ENCODE results near the gene TROAP. TPM values are rescaled to one million over a fixed set of nuclear protein-coding genes. Genes with fewer than 3 reads are reported as not detected.

The TROAP gene
- total and polyA plus RNA-seq, 4 donors, result 0.97 to 17.5 (median 2.0) TPM; not detected in 1

GRCh38 chr12:49365542-49365941 is 42.5 kb downstream of the TROAP start:
- H3K9me3 ChIP-seq (ENCODE audit: control insufficient read depth in 4 of 4, low read length in 3 of 4), result no peaks in the 10 kb centered on the region
- TF ChIP-seq HNF4G (IDR thresholded peaks at IDR 0.05), result no peak
- no peak for TF ChIP-seq ZBTB33 (IDR thresholded peaks at IDR 0.05)
- TF ChIP-seq TAF1 (conservative IDR thresholded peaks at IDR 0.05), result no peak
- TF ChIP-seq JUND (IDR thresholded peaks at IDR 0.05), result no peak
- no peak for TF ChIP-seq FOXA1 (IDR thresholded peaks at IDR 0.05)
- no peak for TF ChIP-seq RAD21 (IDR thresholded peaks at IDR 0.05)
- TF ChIP-seq ATF3 (IDR thresholded peaks at IDR 0.05), result no peak
- TF ChIP-seq MAX (IDR thresholded peaks at IDR 0.05), result no peak
- TF ChIP-seq SP1 (IDR thresholded peaks at IDR 0.05), result no peak
- TF ChIP-seq GABPA (IDR thresholded peaks at IDR 0.05 in 1 of 2, conservative IDR thresholded peaks at IDR 0.05 in 1 of 2), result no peak
- TF ChIP-seq FOXA2 (IDR thresholded peaks at IDR 0.05), result no peak
- TF ChIP-seq RXRA (IDR thresholded peaks at IDR 0.05), result no peak
- no peak for TF ChIP-seq NR2F2 (IDR thresholded peaks at IDR 0.05)
- no peak for TF ChIP-seq REST (IDR thresholded peaks at IDR 0.05)
- no peak for TF ChIP-seq YY1 (IDR thresholded peaks at IDR 0.05)
- no peak for TF ChIP-seq CTCF (IDR thresholded peaks at IDR 0.05; ENCODE audit: low read depth, low read length, missing input control)
- WGBS, result 81% methylated on average over 5 of the region's 5 CpGs
- DNase-seq (ENCODE audit: low spot score), result no peak
- peaks cover 2 to 15% (median 5%) of the 10 kb centered on the region in 4 donors for H3K4me1 ChIP-seq (ENCODE audit: control insufficient read depth in 4 of 4, insufficient read depth in 4 of 4, low read length in 3 of 4)
- no peaks in the 10 kb centered on the region for H3K36me3 ChIP-seq (ENCODE audit: control insufficient read depth in 4 of 4, insufficient read depth in 3 of 4, low read depth in 1 of 4, low read length in 3 of 4)
- H3K9ac ChIP-seq (ENCODE audit: low read depth in 1 of 2, low read length in 2 of 2), result no peak overlapping the region
- H3K27me3 ChIP-seq (ENCODE audit: control insufficient read depth in 4 of 4, insufficient read depth in 4 of 4, low read length in 3 of 4), result no peaks in the 10 kb centered on the region
- no peak overlapping the region for H3K27ac ChIP-seq (ENCODE audit: low read depth in 1 of 2, low read length in 2 of 2)
- no peak overlapping the region for H3K4me3 ChIP-seq (ENCODE audit: low read depth in 1 of 3, low read length in 3 of 3)

GRCh38 chr12:49366096-49366651 is 43.1 kb downstream of the TROAP start:
- peak overlapping the region; percentile 89 to 93 for H3K27ac ChIP-seq (ENCODE audit: low read depth in 1 of 2, low read length in 2 of 2)
- H3K4me1 ChIP-seq (ENCODE audit: control insufficient read depth in 4 of 4, insufficient read depth in 4 of 4, low read length in 3 of 4), result peaks cover 2 to 15% (median 5%) of the 10 kb centered on the region in 4 donors
- no peaks in the 10 kb centered on the region for H3K9me3 ChIP-seq (ENCODE audit: control insufficient read depth in 4 of 4, low read length in 3 of 4)
- 14% methylated on average over 38 of the region's 38 CpGs for WGBS
- H3K4me3 ChIP-seq (ENCODE audit: low read depth in 1 of 3, low read length in 3 of 3), result peak overlapping the region; percentile 69 to 93 (median 85)
- no peaks in the 10 kb centered on the region for H3K27me3 ChIP-seq (ENCODE audit: control insufficient read depth in 4 of 4, insufficient read depth in 4 of 4, low read length in 3 of 4)
- H3K36me3 ChIP-seq (ENCODE audit: control insufficient read depth in 4 of 4, insufficient read depth in 3 of 4, low read depth in 1 of 4, low read length in 3 of 4), result no peaks in the 10 kb centered on the region
- H3K9ac ChIP-seq (ENCODE audit: low read depth in 1 of 2, low read length in 2 of 2), result peak overlapping the region; percentile 86 to 89
- no peak for DNase-seq (ENCODE audit: low spot score)
- no peak for TF ChIP-seq JUND (IDR thresholded peaks at IDR 0.05)
- no peak for TF ChIP-seq ZBTB33 (IDR thresholded peaks at IDR 0.05)
- no peak for TF ChIP-seq CTCF (IDR thresholded peaks at IDR 0.05; ENCODE audit: low read depth, low read length, missing input control)
- TF ChIP-seq TAF1 (conservative IDR thresholded peaks at IDR 0.05), result no peak
- no peak for TF ChIP-seq SP1 (IDR thresholded peaks at IDR 0.05)
- no peak for TF ChIP-seq RXRA (IDR thresholded peaks at IDR 0.05)
- TF ChIP-seq FOXA1 (IDR thresholded peaks at IDR 0.05), result no peak

Data from liver (tissue), 9 donors.